ENCODE measurements around the gene MYOM1. TPM values are rescaled to one million over a fixed set of nuclear protein-coding genes. Genes with fewer than 3 reads are reported as not detected.

Gene MYOM1
- total RNA-seq, 2 experiments from 2014 or later: 1.0 to 1.3 TPM

GRCh38 chr18:3255611-3256165 lies 35.9 kb upstream of the MYOM1 start:
- Mint-ChIP-seq H3K4me3 (no peak overlapping the region), H3K27ac (peak overlapping the region; percentile 37), H3K27me3 (no peaks in the 10 kb centered on the region), H3K4me1 (ENCODE audit: low read depth) (peaks cover 79% of the 10 kb centered on the region), H3K9me3 (no peaks in the 10 kb centered on the region), H3K36me3 (ENCODE audit: low read depth) (peaks cover 59% of the 10 kb centered on the region)
- ATAC-seq: no peak
- ChIA-PET CTCF (interaction anchor here (1.0 to 2.3 kb wide), 4 partner anchors 10 to 411 kb away, joined by 3 to 8 read pairs (median 4); no protein-coding TSS in a partner anchor), POLR2A (interaction anchor here (1.3 kb wide), 1 partner anchor 348 kb away, joined by 3 read pairs; no protein-coding TSS in a partner anchor)
- no peak for TF ChIP-seq CTCF (IDR thresholded peaks at IDR 0.05)
- intact Hi-C loops (cut with micrococcal nuclease): no loop called here
- no peak for DNase-seq

- peaks cover 85% of the 10 kb centered on the region for H3K4me1 Mint-ChIP-seq (ENCODE audit: low read depth)
- peak overlapping the region; percentile 73 for H3K27ac Mint-ChIP-seq
- DNase-seq (no peak), ATAC-seq (no peak)
- H3K27me3 Mint-ChIP-seq: no peaks in the 10 kb centered on the region
- no peak for TF ChIP-seq CTCF (IDR thresholded peaks at IDR 0.05)
- CTCF ChIA-PET: interaction anchor here (1.0 to 2.3 kb wide), 2 partner anchors 278 to 411 kb away, joined by 3 to 8 read pairs; no protein-coding TSS in a partner anchor
- intact Hi-C loops (cut with micrococcal nuclease): no loop called here
- H3K4me3 Mint-ChIP-seq: no peak overlapping the region
- no peaks in the 10 kb centered on the region for H3K9me3 Mint-ChIP-seq
- peaks cover 67% of the 10 kb centered on the region for H3K36me3 Mint-ChIP-seq (ENCODE audit: low read depth)
- POLR2A ChIA-PET: no interaction called here
Observed at GRCh38 chr18:3254725-3255124, 35.0 kb upstream of the MYOM1 start.

- intact Hi-C loops (cut with micrococcal nuclease): no loop called here
- Mint-ChIP-seq H3K9me3 (no peaks in the 10 kb centered on the region), H3K36me3 (ENCODE audit: low read depth) (peaks cover 77% of the 10 kb centered on the region), H3K4me1 (ENCODE audit: low read depth) (peaks cover 72% of the 10 kb centered on the region), H3K4me3 (peak overlapping the region; percentile 24), H3K27ac (peak overlapping the region; percentile 86), H3K27me3 (no peaks in the 10 kb centered on the region)
- TF ChIP-seq CTCF (IDR thresholded peaks at IDR 0.05): no peak
- no peak for ATAC-seq
- ChIA-PET POLR2A (interaction anchor here (0.6 to 2.8 kb wide), 2 partner anchors 8 to 132 kb away, joined by 4 to 34 read pairs; partner anchors contain the start of gene MYL12B), CTCF (interaction anchor here (1.0 to 2.8 kb wide), 4 partner anchors 8 to 268 kb away, joined by 3 to 16 read pairs (median 4); partner anchors contain the start of gene MYL12B)
- DNase-seq: no peak
Observed at GRCh38 chr18:3252843-3253242, 33.1 kb upstream of the MYOM1 start.

- ChIA-PET CTCF (interaction anchor here (1.2 to 2.8 kb wide), 5 partner anchors 9 to 414 kb away, joined by 3 to 16 read pairs (median 4); partner anchors contain the start of gene MYL12B), POLR2A (interaction anchor here (0.9 to 2.8 kb wide), 3 partner anchors 9 to 191 kb away, joined by 4 to 34 read pairs (median 4); partner anchors contain the start of gene MYL12B)
Observed at GRCh38 chr18:3251963-3252277, 32.2 kb upstream of the MYOM1 start.

More at GRCh38 chr18:3251963-3252277, 32.2 kb upstream of the MYOM1 start:
- peaks cover 63% of the 10 kb centered on the region for H3K4me1 Mint-ChIP-seq (ENCODE audit: low read depth)
- H3K27ac Mint-ChIP-seq: peak overlapping the region; percentile 75
- intact Hi-C loops (cut with micrococcal nuclease): no loop called here
- no peaks in the 10 kb centered on the region for H3K27me3 Mint-ChIP-seq
- H3K9me3 Mint-ChIP-seq: no peaks in the 10 kb centered on the region
- ATAC-seq (no peak), DNase-seq (no peak)
- TF ChIP-seq CTCF (IDR thresholded peaks at IDR 0.05): no peak
- H3K36me3 Mint-ChIP-seq (ENCODE audit: low read depth): peaks cover 67% of the 10 kb centered on the region
- peak overlapping the region; percentile 55 for H3K4me3 Mint-ChIP-seq
